ENCODE data around the gene ADGRB2.

GRCh38 chr1:31690921-31691320 is 73.2 kb downstream of the ADGRB2 start:
- TF ChIP-seq, protein P1, sequence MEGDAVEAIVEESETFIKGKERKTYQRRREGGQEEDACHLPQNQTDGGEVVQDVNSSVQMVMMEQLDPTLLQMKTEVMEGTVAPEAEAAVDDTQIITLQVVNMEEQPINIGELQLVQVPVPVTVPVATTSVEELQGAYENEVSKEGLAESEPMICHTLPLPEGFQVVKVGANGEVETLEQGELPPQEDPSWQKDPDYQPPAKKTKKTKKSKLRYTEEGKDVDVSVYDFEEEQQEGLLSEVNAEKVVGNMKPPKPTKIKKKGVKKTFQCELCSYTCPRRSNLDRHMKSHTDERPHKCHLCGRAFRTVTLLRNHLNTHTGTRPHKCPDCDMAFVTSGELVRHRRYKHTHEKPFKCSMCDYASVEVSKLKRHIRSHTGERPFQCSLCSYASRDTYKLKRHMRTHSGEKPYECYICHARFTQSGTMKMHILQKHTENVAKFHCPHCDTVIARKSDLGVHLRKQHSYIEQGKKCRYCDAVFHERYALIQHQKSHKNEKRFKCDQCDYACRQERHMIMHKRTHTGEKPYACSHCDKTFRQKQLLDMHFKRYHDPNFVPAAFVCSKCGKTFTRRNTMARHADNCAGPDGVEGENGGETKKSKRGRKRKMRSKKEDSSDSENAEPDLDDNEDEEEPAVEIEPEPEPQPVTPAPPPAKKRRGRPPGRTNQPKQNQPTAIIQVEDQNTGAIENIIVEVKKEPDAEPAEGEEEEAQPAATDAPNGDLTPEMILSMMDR (IDR thresholded peaks at IDR 0.05) = no peak
- TF ChIP-seq POLR2A (IDR thresholded peaks at IDR 0.05) = no peak
